Stomach (tissue), 4 donors: Measurements from ENCODE around the gene SMIM8.
"Not testable (repeated sequence)": the region's sequence is repeated elsewhere in the genome, so short reads cannot be mapped to it uniquely, and the experiment has no call there.

ENCODE experiments used
- CTCF ChIP-seq, 7 experiments: fragments of 450-650 bp in 4 of 7; fragments of 200-600 bp in 3 of 7; sonication (generic) in 3 of 7; IDR thresholded peaks; one replicate each; pipeline ENCODE4 v1.5.1; 2016 to 2019; ENCODE audit warnings: antibody characterized with exemption in 7 of 7, control low read depth in 2 of 7, mild to moderate bottlenecking in 1 of 7
- EP300 ChIP-seq: sonication (generic); formaldehyde crosslinking; IDR thresholded peaks from one replicate; pipeline ENCODE4 v1.6.1; 2017; ENCODE audit warnings: antibody characterized with exemption
- POLR2A ChIP-seq, 4 donors: fragments of 450-650 bp; IDR thresholded peaks; one replicate each; pipeline ENCODE4 v1.6.1; 2016; ENCODE audit warnings: antibody characterized with exemption in 4 of 4, control low read depth in 2 of 4, mild to moderate bottlenecking in 1 of 4, moderate library complexity in 1 of 4
- POLR2AphosphoS5 ChIP-seq, 3 donors: sonication (generic); formaldehyde crosslinking; IDR thresholded peaks; one replicate each; pipeline ENCODE4 v1.6.1; 2016; ENCODE audit warnings: antibody characterized with exemption in 3 of 3

DNA sequence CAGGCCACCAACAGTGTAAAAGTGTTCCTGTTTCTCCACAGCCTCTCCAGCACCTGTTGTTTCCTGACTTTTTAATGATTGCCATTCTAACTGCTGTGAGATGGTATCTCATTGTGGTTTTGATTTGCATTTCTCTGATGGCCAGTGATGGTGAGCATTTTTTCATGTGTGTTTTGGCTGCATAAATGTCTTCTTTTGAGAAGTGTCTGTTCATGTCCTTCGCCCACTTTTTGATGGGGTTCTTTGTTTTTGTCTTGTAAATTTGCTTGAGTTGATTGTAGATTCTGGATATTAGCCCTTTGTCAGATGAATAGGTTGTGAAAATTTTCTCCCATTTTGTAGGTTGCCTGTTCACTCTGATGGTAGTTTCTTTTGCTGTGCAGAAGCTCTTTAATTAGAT lies 1.5 kb downstream of the SMIM8 start:
- TF ChIP-seq CTCF (IDR thresholded peaks at IDR 0.05); EP300; POLR2A (IDR thresholded peaks at IDR 0.05); POLR2AphosphoS5 (IDR thresholded peaks at IDR 0.05): not testable (repeated sequence)
